HG02938 (cell line): ENCODE data around the gene UNKL.
"Not testable (repeated sequence)": the region's sequence is repeated elsewhere in the genome, so short reads cannot be mapped to it uniquely, and the experiment has no call there.

ENCODE experiments used
- ATAC-seq: cut with Tn5 transposase; IDR thresholded peaks from one replicate; pipeline ENCODE4 v1.9.1; 2021; ENCODE audit warnings: mild to moderate bottlenecking, moderate library complexity; ENCODE audit not compliant: unreplicated experiment

Gene UNKL

DNA sequence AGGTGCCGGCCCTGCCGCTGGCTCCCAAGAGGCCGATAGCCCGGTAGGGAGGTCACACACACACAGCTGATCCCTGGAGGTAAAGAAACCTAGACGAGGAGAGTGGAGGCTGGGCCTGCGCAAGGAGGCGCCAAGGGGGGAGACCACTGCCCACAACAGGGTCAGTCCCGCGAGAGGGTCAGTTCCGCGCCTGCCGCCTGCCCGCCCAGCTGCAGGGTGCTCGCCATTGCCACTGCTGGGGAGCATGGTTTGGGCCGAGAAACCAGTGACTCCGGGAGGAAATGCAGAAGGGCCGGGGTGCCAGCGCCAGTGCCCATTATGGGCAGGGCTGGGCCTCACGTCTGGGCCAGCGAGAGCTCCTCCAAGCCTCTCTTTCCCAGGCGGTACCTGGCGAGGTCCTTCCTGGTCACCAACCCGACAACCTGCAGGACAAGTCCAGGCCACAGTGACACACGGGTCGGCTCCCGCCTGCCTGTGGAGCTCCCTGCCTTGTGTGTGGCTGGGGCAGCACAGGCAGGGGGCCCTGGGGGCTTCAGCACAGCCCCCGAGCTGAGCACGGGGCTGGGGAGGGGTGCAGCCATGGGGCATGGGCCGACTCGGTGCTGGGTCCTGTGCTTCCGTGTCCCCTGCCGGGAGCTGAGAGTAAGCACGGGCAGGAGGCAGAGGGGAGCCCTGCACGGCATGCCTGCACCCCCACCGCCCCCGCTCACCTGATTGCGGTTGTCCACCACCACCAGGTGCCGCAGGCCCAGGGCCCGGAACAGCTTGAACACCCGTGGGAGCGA lies 32.0 kb upstream of the UNKL start:
- ATAC-seq = no peak

GRCh38 chr16:1445518-1446203 lies 31.2 kb upstream of the UNKL start:
- ATAC-seq = no peak

- no peak for ATAC-seq
These were observed 30.4 kb upstream of the UNKL start for GRCh38 chr16:1444730-1445517.

DNA sequence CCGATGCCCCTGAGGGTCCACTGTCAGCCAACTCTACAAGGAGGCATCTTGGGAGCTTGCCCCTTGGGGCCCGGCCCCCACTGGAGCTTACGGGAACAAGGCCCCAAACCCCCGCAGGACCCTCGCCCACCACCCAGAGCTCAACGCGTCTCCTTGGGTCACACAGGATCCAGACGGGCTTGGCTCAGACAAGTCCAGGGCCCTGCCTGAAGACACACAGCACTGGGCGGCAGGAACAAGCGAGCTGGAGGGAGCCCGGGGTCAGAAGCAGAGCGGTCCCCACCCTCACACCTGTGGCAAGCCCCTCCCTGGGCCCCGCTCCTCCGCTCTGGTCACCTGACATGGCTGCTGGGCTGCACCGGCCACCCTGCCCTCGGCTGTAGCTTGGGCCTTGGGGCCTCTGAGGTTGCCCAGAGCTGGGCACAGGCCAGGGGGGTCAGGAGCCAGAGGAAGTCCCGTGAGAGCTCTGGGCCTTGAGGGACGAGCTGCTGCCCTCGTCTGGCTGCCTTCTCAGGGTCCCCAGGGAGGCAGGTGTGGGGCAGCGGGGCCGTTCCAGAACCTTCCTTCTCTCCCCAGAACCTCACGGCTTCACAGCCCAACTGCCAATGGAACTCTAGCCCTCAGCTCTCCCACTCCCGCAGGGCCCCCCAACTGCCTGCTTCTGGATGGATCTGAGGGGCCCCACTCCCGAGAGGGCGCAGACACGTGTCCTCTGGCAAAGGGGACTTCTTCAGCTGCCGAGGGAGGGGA lies 29.7 kb upstream of the UNKL start, which contains the start of gene CCDC154:
Gene CCDC154, minus strand, starts transcription at position 577 of the 750 bp plus-strand sequence. Its CDS starts 234 bp downstream, at position 343.
- no peak for ATAC-seq

GRCh38 chr16:1443403-1443973 lies 29.0 kb upstream of the UNKL start:
- ATAC-seq = no peak

GRCh38 chr16:1442697-1443096 lies 28.2 kb upstream of the UNKL start:
- ATAC-seq = no peak

GRCh38 chr16:1441391-1441829 lies 26.9 kb upstream of the UNKL start:
- ATAC-seq = no peak

DNA sequence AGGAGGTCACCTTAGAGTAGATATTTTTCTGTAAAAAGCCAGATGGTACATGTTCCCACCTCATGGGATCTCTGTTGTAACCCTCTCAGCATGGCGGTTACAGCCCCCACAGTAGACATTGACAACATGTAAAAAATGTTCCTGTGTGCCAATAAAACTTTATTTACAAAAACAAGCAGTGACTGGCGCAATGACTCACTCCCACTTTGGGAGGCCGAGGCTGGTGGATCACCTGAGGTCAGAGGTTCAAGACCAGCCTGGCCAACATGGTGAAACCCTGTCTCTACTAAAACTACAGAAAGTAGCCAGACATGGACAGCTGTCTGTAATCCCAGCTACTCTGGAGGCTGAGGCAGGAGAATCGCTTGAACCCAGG lies 25.2 kb upstream of the UNKL start:
- ATAC-seq = not testable (repeated sequence)

DNA sequence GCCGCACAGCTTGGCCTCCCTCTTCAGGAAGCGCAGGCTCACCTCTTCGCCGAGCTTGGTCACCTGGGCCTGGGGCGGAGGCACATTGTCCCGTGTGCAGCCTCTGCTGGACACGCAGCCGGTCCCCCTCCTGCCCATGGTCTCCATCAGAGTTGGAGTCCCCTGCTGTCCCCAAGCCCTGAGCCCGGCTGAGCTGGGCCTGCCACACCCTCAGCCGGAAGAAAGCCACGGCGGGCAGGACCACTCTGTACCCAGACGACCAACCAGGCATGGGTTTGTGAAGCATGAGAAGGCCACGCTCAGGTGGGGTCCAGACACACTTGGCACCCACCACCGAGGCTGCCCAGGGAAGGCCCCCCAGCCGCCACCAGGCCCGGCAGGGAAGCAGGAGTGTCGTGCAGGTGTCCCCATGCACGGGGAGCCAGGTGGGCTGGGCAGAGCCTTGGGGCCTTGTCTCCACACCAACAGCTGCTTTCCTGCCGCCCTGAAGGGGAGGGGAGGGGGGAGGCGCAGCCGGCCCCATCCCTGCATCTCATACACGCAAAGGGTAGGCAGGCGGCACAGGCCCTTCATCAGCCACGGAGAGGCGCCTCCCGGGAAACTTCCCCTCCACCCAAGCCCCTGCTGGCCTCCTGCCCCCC lies 24.7 kb upstream of the UNKL start:
- no peak for ATAC-seq

GRCh38 chr16:1438229-1439057 lies 23.9 kb upstream of the UNKL start:
- ATAC-seq = no peak

- ATAC-seq = no peak
These were observed 23.1 kb upstream of the UNKL start for GRCh38 chr16:1437606-1438005.

GRCh38 chr16:1436731-1437355 lies 22.3 kb upstream of the UNKL start:
- ATAC-seq = no peak

DNA sequence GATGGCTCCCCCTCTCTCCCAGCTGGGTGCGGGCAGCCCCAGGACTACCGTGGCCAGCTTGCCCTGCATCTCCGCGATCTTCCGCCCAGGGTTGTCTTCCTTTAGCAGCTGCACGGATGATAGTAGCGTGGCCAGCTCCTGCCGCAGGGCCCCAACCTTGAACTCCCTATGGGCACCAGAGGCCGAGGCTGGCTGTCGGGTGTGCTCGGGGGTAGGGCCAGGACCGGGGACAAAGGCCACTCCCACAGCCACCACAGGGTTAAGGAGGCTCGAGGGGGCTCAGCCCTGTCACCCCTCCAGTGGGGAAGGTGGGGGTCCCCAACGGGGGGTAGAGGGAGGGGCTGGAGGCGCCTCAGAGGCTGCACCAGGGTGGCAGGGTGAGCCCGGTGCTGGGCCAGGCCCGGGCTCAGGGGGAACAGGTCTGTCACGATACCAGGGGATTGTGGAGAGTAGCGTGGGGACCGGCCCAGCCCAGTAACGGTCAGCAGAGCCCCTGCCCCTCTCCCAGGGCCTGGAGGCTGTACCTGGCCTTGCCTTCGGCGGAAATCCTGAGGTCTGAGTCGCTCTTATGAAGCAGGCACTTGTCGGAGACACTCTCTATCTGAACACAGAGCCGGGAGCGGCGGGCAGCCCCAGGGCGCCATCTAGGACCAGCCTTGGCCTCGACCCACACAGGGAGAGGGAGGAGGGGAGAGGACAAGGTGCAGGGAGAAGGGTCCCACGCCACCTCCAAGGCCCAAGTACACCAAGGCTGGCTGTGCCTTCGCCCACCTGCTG lies 21.6 kb upstream of the UNKL start:
- no peak for ATAC-seq

- ATAC-seq = no peak
These were observed 20.4 kb upstream of the UNKL start for GRCh38 chr16:1434644-1435592.

- no peak for ATAC-seq
These were observed 19.3 kb upstream of the UNKL start for GRCh38 chr16:1433756-1434155.

DNA sequence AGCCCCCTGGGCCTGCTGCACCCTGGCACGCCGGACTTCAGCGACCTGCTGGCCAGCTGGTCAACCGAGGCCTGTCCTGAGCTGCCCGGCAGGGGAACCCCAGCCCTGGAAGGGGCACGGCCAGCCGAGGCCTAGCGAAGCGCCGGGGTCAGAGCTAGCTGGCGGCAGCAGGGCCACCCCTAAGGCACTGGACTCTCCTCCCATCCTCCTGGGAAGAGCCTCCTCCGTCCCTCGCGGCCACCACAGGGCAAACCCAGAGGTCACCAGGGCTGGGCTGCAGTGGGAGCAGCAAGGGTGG lies 18.7 kb upstream of the UNKL start:
- ATAC-seq = no peak
